ENCODE data around the gene TSPAN18. TPM values are rescaled to one million over a fixed set of nuclear protein-coding genes. Genes with fewer than 3 reads are reported as not detected.

Gene TSPAN18
- total RNA-seq, 1 experiment from 2014 or later = 2.8 TPM

GRCh38 chr11:44752300-44752699, 25.5 kb downstream of the TSPAN18 start:
- TF ChIP-seq CTCF (conservative IDR thresholded peaks at IDR 0.05; ENCODE audit: low read depth, low read length) (no peak), EZH2 (IDR thresholded peaks at IDR 0.05; ENCODE audit: borderline replicate concordance, low read depth, low read length, poor library complexity, severe bottlenecking) (no peak)
- no peak for DNase-seq (ENCODE audit: low spot score)
- peaks cover 27% of the 10 kb centered on the region for H3K4me1 ChIP-seq (ENCODE audit: insufficient read depth, low read length, poor library complexity, severe bottlenecking)

GRCh38 chr11:44752713-44753112, 26.0 kb downstream of the TSPAN18 start:
- Histone ChIP-seq H3K4me3 (ENCODE audit: low read depth, low read length, poor library complexity, severe bottlenecking) (no peak overlapping the region), H3K36me3 (ENCODE audit: insufficient read depth, low read length, poor library complexity, severe bottlenecking) (no peaks in the 10 kb centered on the region), H3K27me3 (replicated peaks; ENCODE audit: insufficient read depth, low read depth, low read length, poor library complexity) (no peaks in the 10 kb centered on the region), H3K4me1 (ENCODE audit: insufficient read depth, low read length, poor library complexity, severe bottlenecking) (peaks cover 27% of the 10 kb centered on the region), H3K9me3 (ENCODE audit: low read depth, low read length, poor library complexity, severe bottlenecking) (peaks cover 4% of the 10 kb centered on the region), H3K27ac (ENCODE audit: low read depth, low read length, poor library complexity, severe bottlenecking) (no peak overlapping the region)
- intact Hi-C loops (cut with micrococcal nuclease; ENCODE audit: unreplicated experiment) = no loop called here
- no TSS peak for BruUV-seq (replicated peaks)
- DNase-seq (ENCODE audit: low spot score) = no peak
- CTCF ChIA-PET = no interaction called here
- POLR2A ChIA-PET (ENCODE audit: low non-redundant PET) = no interaction called here
- TF ChIP-seq CTCF (conservative IDR thresholded peaks at IDR 0.05; ENCODE audit: low read depth, low read length) = no peak
- no peak for TF ChIP-seq EZH2 (IDR thresholded peaks at IDR 0.05; ENCODE audit: borderline replicate concordance, low read depth, low read length, poor library complexity, severe bottlenecking)

More at GRCh38 chr11:44752300-44752699, 25.5 kb downstream of the TSPAN18 start:
- H3K9me3 ChIP-seq (ENCODE audit: low read depth, low read length, poor library complexity, severe bottlenecking) = peaks cover under 1% of the 10 kb centered on the region
- BruUV-seq (replicated peaks) = no TSS peak
- no peaks in the 10 kb centered on the region for H3K36me3 ChIP-seq (ENCODE audit: insufficient read depth, low read length, poor library complexity, severe bottlenecking)
- no peak overlapping the region for H3K4me3 ChIP-seq (ENCODE audit: low read depth, low read length, poor library complexity, severe bottlenecking)
- no peak overlapping the region for H3K27ac ChIP-seq (ENCODE audit: low read depth, low read length, poor library complexity, severe bottlenecking)
- intact Hi-C loops (cut with micrococcal nuclease; ENCODE audit: unreplicated experiment) = no loop called here
- POLR2A ChIA-PET (ENCODE audit: low non-redundant PET) = no interaction called here
- CTCF ChIA-PET = interaction anchor here (1.1 kb wide), 1 partner anchor 148 kb away, joined by 3 read pairs; no protein-coding TSS in a partner anchor
- H3K27me3 ChIP-seq (replicated peaks; ENCODE audit: insufficient read depth, low read depth, low read length, poor library complexity) = no peaks in the 10 kb centered on the region

GRCh38 chr11:44753961-44754645, 27.3 kb downstream of the TSPAN18 start:
- POLR2A ChIA-PET (ENCODE audit: low non-redundant PET) = no interaction called here

More at GRCh38 chr11:44753961-44754645, 27.3 kb downstream of the TSPAN18 start:
- Histone ChIP-seq H3K9me3 (ENCODE audit: low read depth, low read length, poor library complexity, severe bottlenecking) (peaks cover 14% of the 10 kb centered on the region), H3K4me3 (ENCODE audit: low read depth, low read length, poor library complexity, severe bottlenecking) (no peak overlapping the region), H3K27ac (ENCODE audit: low read depth, low read length, poor library complexity, severe bottlenecking) (no peak overlapping the region), H3K27me3 (replicated peaks; ENCODE audit: insufficient read depth, low read depth, low read length, poor library complexity) (no peaks in the 10 kb centered on the region), H3K4me1 (ENCODE audit: insufficient read depth, low read length, poor library complexity, severe bottlenecking) (peaks cover 27% of the 10 kb centered on the region), H3K36me3 (ENCODE audit: insufficient read depth, low read length, poor library complexity, severe bottlenecking) (no peaks in the 10 kb centered on the region)
- TF ChIP-seq EZH2 (IDR thresholded peaks at IDR 0.05; ENCODE audit: borderline replicate concordance, low read depth, low read length, poor library complexity, severe bottlenecking) = no peak
- intact Hi-C loops (cut with micrococcal nuclease; ENCODE audit: unreplicated experiment) = no loop called here
- DNase-seq (ENCODE audit: low spot score) = no peak
- CTCF ChIA-PET = interaction anchor here (0.5 to 0.6 kb wide), 2 partner anchors 53 to 137 kb away, joined by 3 read pairs; no protein-coding TSS in a partner anchor
- no TSS peak for BruUV-seq (replicated peaks)

Measured in A673 (cell line).